Renal pelvis (tissue), 4 donors: Measurements from ENCODE around the gene ZNF248. TPM values are rescaled to one million over a fixed set of nuclear protein-coding genes. Genes with fewer than 3 reads are reported as not detected.

Source experiments
- DNase-seq: peaks from one replicate; pipeline ENCODE4 v3.0.0-alpha.2; 2013
- polyA plus RNA-seq, 3 donors: library from polyadenylated mRNA; unstranded; fragments of 120-200 nt; gene quantifications; one replicate each; pipeline ENCODE4 v1.2.1, GENCODE V29; 2013; ENCODE audit not compliant: insufficient read length in 3 of 3

The ZNF248 gene
- polyA plus RNA-seq, 3 donors: 31.5 to 44.2 (median 34.5) TPM

DNA sequence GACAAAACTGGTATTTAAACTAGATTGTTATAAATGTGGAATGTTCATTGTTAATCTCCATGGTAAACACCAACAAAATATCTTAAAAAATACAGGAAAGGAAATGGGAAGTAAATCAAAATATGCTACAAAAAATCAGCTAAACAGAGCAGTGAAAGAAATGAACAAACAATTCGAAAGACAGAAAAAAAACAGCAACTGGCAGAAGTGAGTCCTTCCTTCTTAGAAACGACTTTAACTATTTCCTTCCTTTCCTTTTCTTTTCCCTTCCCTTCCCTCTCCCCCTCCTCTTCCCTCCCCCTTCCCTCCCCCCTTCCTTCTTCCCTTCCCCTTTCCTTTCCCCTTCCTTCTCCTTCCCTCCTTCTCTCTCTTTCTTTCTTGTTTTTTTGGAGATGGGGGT is 12.8 kb downstream of the ZNF248 start:
- no peak for DNase-seq

DNA sequence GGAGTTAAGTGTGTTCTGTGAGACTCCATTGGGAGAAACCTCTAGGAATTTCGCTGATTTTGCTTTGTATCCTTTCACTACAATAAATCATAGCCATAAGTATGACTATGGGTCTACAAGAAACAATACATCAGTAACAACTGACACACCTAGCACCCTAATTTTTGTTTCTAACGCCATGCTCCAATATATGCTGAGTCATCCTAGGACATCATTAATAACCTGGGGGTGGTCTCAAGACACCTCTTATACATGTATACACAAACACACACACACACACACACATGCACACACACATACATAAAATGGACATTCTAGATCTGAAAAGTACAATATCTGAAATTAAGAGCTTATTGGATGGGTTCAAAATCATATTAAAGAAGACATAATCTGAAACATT is 18.2 kb downstream of the ZNF248 start:
- DNase-seq: no peak

DNA sequence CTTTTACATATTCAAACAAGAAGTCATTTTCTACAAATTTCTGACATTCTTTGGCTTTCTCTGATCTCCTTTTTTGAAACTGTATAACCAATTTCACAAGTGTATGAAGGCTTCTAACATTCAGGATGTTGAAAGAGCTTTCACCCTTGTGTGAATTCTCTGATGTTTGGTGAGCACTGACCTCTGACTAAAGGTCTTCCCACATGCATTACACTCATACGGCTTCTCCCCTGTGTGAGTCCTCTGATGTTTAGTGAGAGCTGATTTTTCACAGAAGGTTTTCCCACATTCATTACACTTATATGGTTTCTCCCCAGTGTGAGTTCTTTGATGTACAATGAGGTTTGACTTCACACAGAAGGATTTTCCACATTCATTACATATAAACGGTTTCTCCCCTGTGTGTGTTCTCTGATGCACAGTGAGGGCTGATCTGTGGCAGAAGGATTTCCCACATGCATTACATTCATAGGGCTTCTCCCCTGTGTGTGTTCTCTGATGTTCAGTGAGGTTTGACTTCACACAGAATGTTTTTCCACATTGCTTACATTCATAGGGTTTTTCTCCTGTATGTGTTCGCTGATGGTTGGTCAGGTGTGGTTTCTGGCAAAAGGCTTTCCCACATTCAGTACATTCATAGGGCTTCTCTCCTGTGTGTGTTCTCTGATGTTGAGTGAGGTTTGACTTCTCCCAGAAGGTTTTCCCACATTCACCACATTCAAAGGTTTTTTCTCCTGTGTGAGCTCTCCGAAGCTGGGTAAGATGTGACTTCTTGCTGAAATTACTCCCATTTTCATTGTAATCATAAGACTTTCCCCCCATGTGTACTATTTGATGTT is 25.7 kb downstream of the ZNF248 start:
- DNase-seq: no peak

DNA sequence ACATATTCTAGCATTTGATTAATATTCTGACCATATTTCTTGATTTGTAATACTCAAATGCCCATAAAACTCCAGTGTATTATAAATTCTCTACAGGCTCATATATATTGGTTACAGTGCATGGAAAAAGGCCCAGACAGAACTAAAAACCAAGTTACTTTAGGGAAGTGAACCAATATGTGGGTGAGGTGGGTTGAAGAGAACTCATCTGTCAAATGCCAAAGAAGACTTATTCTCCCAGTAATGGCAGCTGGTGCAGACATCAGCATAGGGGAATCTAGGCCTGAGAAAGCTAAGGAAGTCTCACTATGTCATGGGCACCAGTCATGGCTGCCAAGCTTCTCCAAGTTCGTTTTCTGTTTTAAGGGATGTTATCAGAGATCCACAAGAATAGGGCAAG is 30.6 kb downstream of the ZNF248 start:
- DNase-seq: no peak

DNA sequence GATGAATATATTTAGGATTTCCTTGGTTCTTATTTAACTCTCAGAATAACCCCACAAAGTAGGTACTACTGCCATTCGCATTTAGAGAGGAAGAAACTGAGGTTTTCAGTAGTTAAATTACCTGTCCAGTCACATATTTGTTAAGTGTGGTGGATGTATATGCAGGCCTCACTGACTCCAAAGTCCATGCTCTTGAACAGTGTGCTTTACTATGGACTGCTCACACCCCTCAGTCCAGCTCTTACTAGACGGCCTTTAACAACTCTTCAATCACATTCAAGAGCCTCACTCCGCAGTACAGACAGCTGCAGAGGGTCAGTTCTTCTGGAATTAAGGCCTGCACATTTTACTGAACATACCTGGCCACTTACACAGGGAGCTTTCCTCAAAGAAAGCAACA is 36.2 kb downstream of the ZNF248 start:
- no peak for DNase-seq

DNA sequence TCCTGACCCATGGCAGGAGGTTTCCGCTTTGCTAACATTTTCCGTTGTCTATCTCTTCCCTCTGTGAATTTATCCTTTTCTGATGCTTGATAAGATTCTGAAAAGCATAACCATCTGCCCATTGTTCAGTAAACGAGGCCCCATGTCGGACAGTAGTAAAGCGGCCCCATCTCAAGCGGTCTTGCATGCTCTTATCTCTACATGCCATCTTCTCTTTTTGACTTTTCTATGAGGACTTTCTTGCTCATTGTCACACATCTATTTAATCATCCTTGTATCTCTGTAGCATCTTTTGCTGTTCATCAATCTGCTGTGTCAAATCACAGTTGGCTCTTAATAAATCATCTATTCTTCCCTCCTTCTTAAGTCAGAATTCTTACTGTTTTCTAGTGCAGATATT is 37.6 kb downstream of the ZNF248 start:
- DNase-seq: no peak

DNA sequence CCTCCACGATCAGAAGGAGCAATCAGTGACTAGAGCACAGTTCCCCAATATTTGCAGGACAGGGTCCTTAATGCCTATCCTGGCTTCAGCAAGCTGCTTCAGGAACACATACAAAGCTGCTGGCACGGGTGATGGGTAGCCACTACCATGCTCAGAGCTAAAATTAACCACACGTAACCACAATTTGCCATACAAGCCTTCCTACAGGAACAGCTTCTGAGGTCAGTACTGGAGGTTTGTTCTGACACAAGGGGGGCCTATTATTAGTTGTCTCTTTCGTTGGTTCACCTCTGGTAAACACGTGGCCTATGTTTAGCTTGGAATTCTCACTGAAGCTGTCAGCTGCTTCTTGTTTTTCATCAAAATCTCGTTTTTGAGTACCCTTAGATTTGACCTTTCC is 41.1 kb downstream of the ZNF248 start:
- no peak for DNase-seq

DNA sequence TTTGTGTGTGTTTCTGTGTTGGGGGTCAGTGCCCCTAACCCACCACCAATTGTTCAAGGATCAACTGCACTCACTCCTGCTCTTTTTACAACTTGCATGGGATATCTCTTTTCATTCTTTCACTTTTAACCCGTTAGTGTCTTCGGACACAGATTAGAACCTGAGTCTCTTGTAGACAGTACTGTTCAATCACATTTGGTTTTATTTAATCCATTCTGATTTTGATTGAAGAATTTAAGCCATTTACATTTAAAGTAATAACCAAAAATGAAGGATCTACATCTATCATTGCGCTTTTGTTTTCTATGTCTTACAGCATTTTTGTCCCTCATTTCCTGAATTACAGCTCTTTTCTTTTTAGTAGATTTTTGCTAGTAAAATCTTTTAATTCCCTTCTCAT is 43.6 kb downstream of the ZNF248 start:
- no peak for DNase-seq

DNA sequence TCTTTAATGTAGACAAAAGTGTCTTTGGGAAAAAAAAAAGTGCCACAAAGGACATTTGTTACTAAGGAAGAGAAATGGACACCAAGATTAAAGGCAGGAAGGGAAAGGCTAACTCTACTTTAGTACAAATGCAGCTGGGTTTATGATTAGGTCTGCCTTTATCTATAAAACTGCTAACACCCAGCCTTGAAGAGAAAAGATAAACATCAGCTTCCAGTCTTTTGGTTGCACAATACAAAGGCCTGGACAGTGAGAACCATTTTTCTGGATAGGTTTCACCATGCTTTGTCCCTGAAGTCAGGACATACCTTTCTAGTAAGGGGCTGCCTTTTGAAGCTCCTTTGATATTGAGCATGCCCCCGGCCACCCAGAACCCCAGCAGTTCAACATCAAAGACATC is 45.1 kb downstream of the ZNF248 start:
- DNase-seq: no peak

DNA sequence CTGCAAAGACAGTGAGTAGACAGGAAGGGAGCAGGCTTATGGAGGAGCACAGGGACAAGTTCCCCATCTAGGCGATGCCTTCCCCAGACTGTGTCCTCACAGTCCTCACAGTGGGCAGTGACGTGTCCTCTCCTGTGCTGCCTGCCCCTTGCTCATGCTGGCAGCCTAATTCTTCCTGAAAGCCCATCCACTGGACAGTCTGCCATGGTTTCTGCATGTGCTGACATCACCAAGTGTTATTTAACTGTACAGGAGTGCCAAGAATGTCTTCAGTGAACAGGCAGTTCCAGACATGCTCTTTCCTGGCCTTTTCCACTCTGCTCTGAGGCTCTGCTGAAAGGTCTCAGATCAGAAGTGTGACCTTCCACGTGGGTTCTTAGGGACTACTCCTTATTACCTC is 54.1 kb downstream of the ZNF248 start:
- no peak for DNase-seq

DNA sequence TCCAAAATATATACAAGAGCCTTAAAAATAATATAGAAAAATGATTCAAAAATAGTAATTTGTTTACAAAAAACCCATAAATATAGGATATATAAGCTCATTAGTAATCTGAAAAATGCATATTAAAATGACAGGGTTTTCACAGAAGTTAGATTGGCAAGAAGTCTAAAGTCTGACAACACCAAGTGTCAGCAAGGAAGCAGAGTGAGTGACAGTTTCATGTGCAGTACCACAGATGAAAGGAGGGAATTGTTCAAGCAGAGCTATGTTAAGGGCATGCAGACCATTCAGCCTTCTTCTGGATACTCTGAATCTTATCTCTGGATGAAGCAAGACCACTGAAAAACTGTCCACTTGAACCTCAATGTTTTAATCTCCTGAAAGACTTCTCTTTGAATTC is 55.9 kb downstream of the ZNF248 start:
- DNase-seq: no peak

DNA sequence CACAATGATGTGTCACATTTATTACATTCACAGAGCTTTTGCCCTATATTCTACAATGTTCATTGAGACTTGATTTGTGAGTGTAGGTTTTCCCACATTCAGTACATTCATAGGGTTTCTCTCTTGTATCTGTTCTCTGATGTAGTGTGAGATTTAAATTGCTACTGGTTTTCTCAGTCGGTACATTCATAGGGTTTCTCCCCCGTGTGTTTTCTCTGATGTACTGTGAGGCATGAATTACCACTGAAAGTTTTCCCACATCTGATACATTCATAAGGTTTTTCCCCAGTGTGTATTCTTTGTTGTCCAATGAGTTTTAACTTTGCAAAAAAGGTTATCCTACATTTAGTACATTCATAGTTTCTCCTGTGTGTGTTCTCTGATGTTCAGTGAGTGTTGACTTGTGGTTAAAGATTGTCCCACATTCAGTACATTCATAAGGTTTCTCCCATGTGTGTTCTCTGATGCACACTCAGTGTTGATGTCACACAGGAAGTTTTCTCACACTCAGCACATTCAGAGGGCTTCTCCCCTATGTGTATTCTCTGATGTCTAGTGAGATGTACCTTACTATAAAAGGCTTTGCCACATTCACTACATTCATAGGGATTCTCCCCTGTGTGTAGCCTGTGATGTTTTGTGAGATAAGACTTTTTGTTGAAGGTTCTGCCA is 63.0 kb downstream of the ZNF248 start:
- no peak for DNase-seq

DNA sequence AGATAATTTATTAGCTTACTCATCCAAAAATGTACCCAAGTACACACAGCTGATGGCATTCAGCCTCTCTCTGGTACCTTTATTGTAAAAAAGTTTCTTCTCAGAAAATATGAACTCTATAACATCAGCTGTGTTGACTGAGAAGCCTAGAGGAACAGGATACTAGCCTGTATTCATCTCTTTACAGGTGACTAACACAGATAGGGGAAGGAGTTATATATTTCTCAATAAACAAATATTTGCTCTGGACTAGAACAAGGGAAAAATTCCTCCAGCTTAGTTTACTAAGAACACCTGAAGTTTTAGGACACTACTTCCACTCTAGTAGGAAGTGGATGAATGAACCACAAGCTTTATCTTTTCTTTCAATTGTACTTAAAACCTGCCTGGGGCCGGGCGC is 67.8 kb downstream of the ZNF248 start:
- DNase-seq: no peak

DNA sequence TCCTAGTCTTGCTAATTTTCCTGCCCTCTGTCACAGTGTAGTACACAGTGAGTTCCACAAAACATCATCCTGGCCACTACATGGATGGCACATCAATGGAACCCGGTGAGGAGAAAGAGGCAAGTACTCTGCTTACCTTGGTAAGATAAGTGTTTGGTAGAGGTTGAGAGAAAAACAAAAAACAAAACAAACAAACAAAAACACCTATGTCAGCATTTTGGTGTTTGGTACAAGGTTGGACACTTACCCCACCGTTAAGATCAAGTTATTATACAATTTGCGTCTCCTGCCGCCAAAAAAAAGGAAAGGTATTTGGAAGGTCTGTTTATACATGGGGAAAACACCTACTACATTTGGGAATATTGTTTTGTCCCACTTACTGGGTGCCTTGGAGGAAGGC is 72.7 kb downstream of the ZNF248 start:
- DNase-seq: no peak

DNA sequence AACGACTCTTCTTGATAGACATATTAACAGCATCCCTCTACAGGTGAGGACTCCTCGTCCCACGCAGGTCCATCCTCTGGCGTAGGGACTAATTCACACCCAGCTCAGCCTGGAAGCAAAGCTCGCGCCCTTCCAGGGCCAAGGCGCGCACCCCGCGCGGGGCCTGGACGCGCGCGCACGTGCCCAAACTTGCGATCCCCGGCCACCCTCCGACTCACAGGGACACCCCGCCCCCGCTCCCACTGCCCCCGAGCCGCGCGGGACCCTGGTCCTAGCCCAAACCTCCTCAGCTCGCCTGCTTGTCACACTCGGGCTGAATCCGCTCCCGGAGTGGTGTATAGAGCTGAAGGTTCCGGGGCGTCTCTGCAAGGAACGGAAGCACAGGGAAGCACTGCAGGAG is 76.9 kb downstream of the ZNF248 start:
- no peak for DNase-seq

DNA sequence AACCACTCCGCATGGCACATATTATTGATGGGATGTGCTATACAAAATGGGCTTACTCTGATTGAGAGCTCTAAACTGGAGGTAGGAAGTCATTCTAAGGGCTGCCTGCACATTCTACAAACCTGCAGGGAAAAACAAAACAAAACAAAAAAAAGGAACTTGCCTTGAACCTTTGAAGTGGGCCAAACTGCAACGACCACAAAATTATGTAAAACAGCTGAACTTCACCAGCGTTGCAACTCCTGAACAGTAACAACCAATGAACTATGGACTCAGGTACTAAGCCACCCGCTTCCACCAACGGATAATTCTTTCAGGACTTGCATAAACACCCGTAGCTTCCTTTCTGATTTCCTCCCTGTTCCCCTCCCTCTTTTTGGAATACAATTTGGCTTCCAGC is 80.4 kb downstream of the ZNF248 start:
- no peak for DNase-seq

DNA sequence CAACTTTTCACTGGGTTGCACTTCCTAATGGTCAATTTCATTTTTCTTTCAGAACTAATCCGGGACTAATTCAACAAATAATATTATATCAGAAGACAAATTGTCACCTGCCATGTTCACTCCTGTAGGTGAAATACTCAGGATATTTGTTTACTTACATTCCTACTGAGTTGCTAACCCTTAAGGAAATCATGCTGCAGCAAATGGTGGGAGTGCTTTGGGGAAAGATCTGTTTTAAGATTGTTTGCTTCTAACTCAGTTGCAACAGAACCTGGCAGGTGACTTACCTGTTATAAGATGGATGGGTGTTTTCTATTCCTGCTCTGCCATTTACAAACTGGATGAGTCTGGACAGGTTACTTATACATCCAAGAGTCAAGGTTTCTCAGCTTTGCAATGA is 81.8 kb downstream of the ZNF248 start:
- no peak for DNase-seq

DNA sequence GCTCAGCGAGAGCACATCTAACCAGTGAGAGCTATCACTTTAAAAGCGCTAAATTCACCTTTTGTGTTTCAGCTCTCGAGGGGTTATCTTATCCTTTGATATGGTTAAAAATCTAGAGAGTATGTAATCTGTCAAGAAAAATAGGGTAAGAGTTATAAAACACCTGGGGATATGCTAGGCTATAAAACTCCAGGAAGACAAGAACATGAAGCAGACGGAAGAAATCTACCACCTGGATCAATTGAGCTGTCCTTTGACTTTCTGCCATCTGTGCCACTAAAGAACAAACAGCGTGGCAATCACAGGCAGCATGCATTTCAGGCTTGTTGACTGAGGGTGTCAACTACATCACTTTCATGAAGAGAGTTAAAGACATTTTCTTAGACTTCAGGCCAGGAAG is 83.1 kb downstream of the ZNF248 start:
- DNase-seq: no peak

DNA sequence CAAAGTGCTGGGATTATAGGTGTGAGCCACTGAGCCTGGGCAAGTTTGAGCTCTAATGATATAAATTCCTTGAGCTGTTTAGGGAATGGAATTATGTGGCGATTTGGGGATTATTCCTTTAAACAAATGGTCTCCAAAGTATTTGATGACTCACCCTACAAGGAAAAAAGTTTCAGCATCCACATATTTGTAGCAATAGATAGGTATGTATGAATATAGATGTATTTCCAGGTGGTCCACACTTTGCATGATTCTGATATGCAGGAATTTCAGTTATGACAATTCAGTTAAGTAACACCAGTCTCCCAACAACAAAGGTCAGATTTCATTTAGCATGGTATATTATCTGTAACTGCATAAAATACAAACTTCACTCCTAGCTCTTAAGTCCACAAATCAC is 92.2 kb downstream of the ZNF248 start:
- DNase-seq: no peak

DNA sequence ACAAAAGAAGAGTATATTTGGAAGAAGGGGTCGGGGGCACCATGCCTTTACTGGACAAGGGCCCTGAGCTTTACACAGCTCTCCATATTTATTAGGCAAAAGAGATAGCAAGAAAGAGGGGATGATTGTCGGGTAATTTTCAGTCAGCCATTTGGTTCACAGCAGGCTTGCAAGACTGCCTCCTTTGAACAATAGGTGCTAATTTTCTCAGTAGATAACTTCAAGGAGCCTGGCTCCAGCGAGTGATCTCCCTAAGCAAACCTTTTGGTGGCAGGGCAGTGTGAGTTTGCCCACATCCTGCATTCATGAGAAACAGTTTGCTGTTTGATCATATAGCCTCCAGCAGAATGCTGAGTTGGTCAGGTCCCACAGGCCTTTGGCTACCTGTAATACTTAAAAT is 94.3 kb downstream of the ZNF248 start:
- no peak for DNase-seq

DNA sequence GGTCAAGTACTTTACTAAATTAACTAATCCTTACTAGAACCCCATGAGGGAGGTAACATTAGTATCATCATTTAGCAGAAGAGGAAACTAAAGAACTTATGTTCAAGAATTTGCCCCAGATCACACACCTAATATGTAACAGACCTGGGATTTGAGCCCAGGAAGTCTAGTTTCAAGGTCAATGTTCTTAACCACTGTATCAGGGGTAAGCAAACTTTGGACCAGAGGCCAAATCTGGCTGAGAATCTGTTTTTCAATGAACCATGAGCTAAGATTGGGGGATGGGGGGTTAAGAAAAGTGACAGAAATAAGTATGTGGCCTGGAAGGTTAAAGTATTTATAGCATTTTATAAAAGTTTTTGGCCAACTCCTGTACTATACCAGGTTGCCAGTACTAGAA is 95.1 kb downstream of the ZNF248 start:
- DNase-seq: no peak

DNA sequence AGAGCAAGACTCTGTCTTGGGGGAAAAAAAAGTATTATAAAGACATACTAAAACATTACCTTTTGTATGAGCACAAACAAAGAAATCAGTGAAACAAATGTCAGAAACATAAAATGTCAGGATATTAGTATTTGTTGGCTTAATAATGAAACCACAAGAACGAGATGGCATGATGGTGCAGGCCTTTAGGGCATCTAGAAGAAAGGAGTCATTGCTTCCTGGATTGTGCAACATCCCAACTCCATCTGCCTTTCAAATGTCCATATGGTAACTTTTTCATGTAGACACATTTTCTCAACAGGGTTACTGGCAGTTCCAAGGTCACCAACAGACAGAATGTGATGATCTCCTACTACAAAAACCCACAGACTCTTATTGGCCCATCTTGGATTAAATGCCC is 96.6 kb downstream of the ZNF248 start:
- no peak for DNase-seq

DNA sequence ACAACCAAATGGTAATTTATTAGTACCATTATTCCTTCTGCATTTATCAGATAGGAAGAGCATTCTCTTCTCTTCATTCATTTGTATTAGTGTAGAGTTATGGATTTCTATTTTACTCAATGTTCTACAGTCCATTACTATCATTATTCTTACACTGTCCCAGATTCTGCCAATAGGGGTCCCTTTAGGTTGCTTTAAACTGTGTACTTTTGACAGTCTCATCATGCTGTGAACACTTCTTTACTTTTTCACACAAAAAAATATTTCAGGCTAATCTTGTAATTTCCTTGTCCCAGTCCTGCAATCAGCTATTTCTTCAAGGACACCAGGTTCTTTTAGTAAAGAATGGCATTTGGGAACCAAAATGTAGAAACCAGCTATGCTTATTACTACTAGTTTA is 99.3 kb downstream of the ZNF248 start:
- no peak for DNase-seq
